Activated T-cell treated with anti-CD3 and anti-CD28 coated beads, Interleukin-2, amount 50 U/mL, for 1 hour (primary cell): ENCODE results near the gene DPM1.
A peak's percentile ranks its signal among the peaks of the same experiment; 100 is the strongest.

Experiments
- DNase-seq: peaks from one replicate; pipeline ENCODE4 v3.0.0-alpha.2; 2020

DPM1 gene

DNA sequence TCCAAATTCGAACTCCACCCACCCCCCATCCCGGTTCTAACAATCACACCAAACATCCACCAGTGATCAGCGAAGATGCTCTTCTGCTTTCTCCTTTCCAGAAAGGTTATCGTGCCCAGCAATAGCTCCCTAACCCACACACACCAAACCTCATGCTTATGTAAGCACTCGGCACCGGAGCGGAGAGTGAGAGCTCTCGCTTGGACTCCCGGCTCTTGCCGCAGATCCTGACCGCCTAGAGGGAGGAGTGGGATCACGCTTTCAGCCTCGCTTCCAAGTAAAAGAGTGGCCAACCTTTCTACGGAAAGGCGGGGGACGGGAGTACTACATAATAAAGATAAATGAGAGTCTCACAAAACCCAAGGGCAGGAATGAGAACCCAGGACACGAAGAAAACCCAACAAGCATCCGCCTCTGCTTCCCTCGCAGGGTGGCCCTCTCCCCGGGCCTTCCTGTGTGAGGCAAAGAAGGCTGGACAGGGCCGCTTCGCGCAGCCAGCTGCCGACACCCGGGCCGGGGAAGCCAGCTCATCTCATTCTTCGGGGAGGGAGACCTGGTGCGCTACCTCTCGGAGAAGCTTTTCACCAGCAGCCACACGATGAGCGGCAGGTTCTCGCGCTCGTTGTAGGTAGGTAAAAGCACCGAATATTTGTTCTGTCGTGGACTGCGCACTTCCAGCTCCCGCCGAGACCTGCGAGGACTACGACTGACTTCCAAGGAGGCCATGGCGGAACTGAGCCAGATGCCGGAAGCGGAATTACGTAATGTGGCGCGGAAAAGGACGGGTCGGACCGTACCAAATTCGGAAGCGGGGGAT is at the start of gene DPM1:
Gene DPM1 (minus strand): TSS at position 735 of the 817 bp plus-strand sequence. CDS start 9 bp downstream, at position 726.
- peak; percentile 85 for DNase-seq

- no peak for DNase-seq
These were observed 46.9 kb upstream of the DPM1 start for GRCh38 chr20:51005214-51005613.

GRCh38 chr20:51004781-51005180 is 46.4 kb upstream of the DPM1 start:
- no peak for DNase-seq

GRCh38 chr20:51004305-51004727 is 46.0 kb upstream of the DPM1 start:
- no peak for DNase-seq

GRCh38 chr20:51003753-51004152 is 45.4 kb upstream of the DPM1 start:
- DNase-seq = no peak

GRCh38 chr20:51002633-51003032 is 44.3 kb upstream of the DPM1 start:
- DNase-seq = no peak

DNA sequence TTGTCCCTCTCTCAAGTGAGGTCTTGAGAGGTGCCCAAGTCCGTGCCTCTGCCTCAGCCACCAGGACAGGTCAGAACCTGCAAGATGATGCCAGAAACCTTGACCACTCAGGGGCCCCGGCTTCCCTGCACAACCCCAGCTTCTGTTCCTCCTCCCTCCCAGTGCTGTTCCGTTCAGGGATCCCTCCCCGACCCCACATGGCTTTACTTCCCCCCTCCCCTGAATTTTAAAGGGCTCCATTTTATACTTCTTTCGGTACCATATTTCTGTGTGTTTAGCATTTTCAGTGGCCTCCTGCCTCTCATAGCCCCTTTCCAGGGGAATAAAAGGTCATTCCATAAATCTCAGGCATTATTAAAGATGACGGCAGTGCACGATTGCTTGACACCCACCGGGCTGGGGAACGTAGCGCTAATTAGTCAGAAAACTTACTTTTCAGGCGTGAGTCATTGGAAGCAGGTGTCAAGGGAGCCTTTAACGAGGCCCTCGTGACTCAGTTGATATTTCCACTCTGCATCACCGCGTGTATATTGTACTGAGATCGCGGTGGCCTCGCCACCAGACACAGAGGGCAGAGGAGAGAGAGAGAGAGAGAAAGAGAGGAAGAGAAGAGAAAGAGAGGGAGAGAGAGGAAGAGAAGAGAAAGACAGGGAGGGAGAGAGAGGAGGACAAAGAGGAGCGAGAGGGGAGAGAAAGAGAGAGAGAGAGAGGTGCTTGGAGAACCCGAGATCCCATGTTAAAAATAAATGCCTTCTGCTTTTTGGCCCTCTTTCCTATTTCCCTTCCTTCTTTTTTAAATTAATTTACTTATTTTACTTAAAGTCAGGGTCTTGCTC is 43.3 kb upstream of the DPM1 start:
- no peak for DNase-seq

GRCh38 chr20:50999355-50999754 is 41.0 kb upstream of the DPM1 start:
- no peak for DNase-seq

DNA sequence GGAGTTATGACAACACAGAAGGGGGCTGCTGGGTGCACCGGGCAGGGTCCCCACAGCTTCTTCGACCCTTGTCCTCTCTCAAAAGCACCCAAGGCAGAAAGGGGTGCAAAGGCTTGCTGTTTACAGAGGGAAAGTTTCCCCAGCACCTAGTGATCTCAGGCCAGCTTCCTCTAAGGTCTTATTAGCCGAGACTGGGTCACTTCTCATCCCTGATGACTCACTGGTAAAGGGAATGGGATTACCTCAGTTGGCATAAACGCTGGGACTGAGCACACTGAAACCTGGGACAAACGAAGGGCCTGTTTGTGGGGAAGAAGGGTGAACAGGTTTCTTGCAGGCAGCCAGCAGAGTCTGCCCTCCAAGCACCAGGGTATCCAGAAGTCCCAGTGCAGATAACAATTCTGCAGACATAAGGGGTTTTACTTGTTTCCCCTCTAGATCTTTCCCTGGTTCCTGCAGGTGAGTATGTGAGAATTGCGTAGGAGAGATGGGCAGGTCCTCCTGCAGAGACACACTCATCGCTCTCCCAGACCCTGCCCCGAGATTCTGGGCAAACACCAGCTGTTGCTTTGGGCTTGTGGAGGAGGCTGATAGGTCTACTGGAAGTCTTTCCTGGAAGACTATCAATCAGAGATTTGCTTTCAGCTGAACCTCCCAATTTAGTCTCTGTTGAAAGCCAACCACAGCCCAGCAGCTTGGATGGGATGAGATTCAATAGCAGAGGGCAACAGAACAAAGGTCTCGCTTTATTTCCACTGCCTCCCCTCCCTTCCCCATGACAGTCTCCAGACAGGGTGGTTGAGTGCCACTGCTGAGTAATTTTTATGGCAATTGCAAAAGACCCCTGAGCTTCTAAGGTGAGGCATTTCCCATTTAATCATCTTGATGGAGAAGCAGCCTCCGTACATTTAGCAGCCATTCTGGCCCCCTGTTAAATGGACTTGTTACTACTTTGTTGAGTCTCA is 38.9 kb upstream of the DPM1 start:
- no peak for DNase-seq

GRCh38 chr20:50995506-50995905 is 37.2 kb upstream of the DPM1 start:
- DNase-seq = no peak

DNA sequence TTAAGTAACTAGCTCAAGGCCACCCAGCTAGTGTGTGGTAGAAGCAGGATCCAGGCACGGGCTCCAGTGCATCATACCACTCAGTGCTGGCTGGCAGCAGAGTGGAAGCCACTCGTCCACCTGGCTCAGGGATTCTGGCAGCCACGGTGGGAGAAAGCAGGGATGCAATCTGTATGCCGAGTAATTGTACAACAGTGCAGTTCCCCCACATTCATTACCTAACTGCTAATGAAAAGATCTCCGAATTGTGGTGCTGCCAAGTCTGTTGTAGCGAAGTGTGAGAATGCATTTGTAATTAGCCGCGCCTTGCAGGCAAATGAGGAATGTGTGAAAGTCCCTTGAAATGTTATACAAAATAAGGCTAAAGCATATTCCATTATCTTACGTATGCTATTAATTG is 35.5 kb upstream of the DPM1 start:
- DNase-seq = no peak

GRCh38 chr20:50992733-50993457 is 34.6 kb upstream of the DPM1 start:
- DNase-seq = no peak

GRCh38 chr20:50992336-50992732 is 34.0 kb upstream of the DPM1 start:
- DNase-seq = no peak

DNA sequence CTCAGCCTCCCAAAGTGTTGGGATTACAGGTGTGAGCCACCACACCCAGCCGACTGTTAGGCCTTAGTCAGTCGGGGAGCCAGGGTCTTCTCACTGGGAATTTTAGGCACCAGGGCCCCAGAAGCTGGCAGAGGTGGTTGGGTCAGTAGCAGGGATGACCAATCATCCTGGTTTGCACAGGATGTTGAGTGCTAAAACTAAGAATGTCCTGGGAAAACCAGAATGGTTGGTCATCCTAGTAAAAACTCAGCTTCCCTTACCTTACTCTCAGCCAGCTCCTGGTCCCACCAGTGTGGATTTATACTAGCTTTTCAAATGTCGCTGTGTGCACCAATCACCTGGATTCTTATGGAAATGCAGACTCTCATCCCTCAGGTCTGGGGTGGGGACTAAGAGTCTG is 32.7 kb upstream of the DPM1 start:
- DNase-seq = no peak

DNA sequence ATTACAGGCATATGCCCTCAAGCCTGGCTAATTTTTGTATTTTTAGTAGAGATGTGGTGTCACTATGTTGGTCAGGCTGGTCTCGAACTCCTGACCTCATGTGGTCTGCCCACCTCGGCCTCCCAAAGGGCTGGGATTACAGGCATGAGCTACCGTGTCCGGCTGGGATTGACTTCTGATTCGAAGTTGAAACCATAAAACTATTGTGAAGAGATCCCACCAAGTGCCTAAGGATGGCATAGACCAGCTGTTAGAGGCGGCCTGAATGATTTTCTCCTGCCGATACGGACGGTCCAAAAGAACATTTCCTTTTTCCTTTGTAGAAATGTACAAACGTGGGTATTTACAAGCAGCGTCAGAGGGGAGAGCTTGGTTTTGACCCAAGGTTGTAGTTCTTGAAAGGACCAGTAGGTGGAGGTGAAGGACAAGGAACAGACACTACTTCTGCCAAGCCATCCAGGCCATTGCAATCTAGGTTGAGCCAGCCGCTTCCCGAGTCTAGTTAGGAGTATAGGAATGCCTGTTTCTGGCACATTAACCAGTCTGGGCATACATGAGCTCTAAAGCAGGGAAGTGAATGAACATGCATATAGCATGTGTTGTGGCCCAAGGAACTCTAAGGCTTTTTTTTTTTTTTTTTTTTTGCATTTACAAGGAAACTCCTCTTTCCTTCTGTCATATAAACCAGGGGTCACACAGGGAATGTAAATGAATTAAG is 29.3 kb upstream of the DPM1 start:
- peak; percentile 39 for DNase-seq

- no peak for DNase-seq
These were observed 25.0 kb upstream of the DPM1 start for GRCh38 chr20:50983321-50983720.

- DNase-seq = no peak
These were observed 24.0 kb upstream of the DPM1 start for GRCh38 chr20:50982363-50982762.

GRCh38 chr20:50981714-50982048 is 23.3 kb upstream of the DPM1 start:
- no peak for DNase-seq

GRCh38 chr20:50980851-50981713 is 22.8 kb upstream of the DPM1 start:
- DNase-seq = peak; percentile 53

DNA sequence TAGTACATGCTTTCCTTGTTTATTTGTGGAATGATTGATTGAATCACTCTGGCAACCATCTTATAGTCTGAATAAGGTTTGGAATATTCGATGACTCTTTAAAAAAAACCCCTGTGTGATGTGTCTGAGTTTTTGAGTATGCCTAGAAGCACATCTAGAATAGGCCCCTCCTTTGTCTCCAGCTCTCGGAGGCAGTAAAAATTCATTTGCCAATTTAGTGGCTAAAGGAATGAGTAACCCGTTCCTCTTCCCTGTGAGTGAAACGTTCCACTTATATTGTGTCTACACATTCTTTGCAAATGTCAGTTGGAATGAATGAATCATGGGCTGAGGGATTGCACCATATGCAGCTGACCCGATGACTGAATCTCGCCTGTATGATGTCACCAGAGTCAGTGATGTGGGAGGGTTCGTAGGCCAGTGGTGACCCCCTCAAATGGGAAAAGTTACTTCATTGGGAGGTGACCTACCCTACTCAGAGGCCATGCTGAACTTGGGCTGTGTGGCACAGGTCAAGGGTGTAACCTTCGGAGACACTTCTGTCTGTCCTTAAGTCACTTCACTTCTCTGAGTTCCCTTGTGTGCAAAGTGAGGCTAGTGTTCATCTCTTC is 21.8 kb upstream of the DPM1 start:
- no peak for DNase-seq
